ENCODE data around the gene CACNA1A.

DNA sequence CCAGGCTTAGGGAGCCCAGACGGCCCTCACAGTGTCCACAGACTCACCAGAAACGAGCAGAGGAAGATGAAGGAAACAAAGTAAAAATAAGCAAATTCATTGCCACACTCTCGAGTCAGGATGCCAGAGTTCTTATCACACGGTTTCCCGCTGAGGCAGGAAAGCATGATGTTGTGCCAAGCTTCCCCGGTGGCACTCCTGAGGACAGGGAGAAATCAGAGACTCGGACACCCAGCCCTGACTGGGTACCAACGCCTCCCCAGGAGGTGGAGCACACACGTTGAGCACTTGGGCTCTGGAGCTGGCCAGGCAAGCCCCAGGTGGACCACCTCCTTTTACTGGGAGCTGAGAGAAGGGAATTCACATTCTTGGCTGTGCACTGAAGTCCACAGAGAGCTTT lies 274.6 kb downstream of the CACNA1A start:
- TF ChIP-seq POLR2AphosphoS5 (IDR thresholded peaks at IDR 0.05; ENCODE audit: low read depth, low read length) = no peak
- no peak for TF ChIP-seq POLR2A (IDR thresholded peaks at IDR 0.05; ENCODE audit: low read depth, low read length)
- TF ChIP-seq TAF1 (IDR thresholded peaks at IDR 0.05; ENCODE audit: borderline replicate concordance, low read depth, low read length) = no peak
